Inflammatory macrophage (primary cell): ENCODE data around the gene PARP9.
"Not testable (repeated sequence)": the region's sequence is repeated elsewhere in the genome, so short reads cannot be mapped to it uniquely, and the experiment has no call there.

Experiments used
- DNase-seq, 2 donors: peaks; one replicate each; pipeline ENCODE4 v3.0.0-alpha.2; 2020 to 2022

The PARP9 gene

DNA sequence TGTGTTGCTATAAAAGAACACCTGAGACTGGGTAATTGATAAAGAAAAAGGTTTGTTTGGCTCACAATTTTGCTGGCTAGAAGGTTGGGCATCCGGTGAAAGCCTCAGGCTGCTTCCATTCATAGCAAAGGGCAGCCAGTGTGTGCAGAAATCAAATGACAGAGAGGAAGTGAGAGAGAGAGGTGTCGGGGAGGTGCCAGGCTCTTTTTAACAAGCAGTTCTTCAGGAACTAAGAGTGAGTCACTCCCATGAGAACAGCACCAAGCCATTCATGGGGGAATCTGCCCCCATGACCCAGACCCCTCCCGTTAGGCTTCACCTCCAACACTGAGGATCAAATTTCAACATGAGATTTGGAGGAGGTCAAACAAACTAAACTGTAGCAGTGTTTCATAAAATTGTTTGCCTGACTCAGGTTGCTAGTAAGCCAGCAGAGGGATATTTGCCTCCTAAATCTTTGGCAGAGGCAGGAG lies 8.9 kb upstream of the PARP9 start:
- peak; percentile 69 to 81 for DNase-seq

- no peak for DNase-seq
Measured at GRCh38 chr3:122568755-122569154, 4.7 kb upstream of the PARP9 start.

GRCh38 chr3:122568131-122568530 lies 4.0 kb upstream of the PARP9 start:
- DNase-seq, result not testable (repeated sequence)

GRCh38 chr3:122563717-122564025 lies 429 bp downstream of the PARP9 start:
- peak in 1 of 2 donors; percentile 31 for DNase-seq

GRCh38 chr3:122562923-122563716 lies 980 bp downstream of the PARP9 start:
- no peak for DNase-seq

- DNase-seq, result peak; percentile 65 to 68
Measured at GRCh38 chr3:122560680-122561079, 3.4 kb downstream of the PARP9 start.

DNA sequence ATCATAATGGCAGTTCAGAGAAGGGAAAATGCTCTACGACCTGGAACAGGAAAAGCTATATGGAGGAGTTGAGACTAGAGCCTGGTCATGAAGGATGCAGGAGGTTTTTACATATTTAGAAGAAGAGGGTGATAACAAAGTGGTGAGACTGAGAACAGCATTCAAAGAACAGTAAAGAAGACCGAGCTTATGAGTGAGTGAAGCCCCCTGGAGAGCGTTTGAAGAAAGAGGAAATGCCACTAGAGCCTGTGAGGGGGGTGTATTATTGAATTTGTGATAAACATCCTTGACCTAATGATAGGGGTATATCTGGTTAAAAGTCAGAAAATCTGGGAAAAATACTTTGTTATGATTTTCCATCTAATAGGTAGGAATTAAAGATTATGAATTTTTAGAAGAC lies 4.2 kb downstream of the PARP9 start:
- no peak for DNase-seq

- DNase-seq, result no peak
Measured at GRCh38 chr3:122558605-122559004, 5.5 kb downstream of the PARP9 start.

- no peak for DNase-seq
Measured at GRCh38 chr3:122557356-122557755, 6.7 kb downstream of the PARP9 start.

DNA sequence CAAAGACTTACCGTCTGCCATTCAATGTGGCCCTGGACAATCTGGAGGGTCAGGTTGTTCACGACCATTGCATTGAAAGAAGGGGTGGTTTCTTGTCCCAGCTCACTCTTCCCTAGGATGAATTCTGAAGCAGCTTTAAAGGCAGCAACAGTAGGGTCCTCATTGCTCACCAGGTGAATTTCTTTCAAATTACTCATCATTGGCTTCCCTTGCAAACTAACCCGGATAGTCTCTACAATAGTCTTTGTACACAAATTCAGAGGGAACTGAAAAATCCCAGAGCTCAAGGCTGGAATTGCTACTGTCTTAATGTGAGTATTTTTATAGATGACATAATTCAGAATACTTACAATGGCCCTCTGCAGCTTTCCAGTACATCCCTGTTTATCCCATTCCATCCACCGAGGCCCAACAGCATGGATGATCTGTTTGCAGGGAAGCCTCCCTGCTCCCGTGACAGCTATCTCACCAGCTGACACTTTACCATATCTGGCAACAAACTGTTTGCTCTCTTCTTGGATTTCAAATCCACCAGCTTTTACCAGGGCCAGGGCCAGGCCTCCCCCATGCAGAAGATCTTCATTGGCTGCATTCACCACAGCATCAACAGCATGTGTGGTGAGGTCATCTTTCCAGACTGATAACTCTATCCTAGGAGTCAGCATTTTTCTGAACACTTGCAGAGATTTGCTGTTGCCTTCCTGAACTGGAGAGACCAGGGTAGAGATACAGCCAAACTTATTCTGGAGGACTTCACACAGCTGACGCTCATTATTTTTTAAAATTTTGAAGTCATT lies 8.6 kb downstream of the PARP9 start:
- no peak for DNase-seq

- DNase-seq, result no peak
Measured at GRCh38 chr3:122553171-122553570, 10.9 kb downstream of the PARP9 start.

- no peak for DNase-seq
Measured at GRCh38 chr3:122548619-122549018, 15.5 kb downstream of the PARP9 start.

DNA sequence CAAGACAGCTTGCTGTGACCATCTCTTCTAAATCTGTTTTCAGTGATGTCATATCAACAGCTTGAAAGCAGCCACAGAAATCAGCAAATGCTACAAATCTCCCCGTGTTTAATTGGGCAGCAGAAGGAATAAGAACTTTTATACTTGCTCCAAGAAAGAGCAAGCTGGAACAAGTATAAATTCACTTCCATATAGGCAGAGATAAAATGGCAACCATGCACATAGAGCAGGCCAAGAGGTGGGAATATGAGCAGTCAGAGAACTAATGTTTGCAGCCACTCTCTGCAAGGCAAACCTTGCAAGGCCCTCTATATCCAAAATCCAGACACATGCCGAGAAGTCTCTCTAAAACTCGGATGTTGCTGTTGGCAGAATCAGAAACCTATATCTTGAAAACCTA lies 16.0 kb downstream of the PARP9 start:
- no peak for DNase-seq

DNA sequence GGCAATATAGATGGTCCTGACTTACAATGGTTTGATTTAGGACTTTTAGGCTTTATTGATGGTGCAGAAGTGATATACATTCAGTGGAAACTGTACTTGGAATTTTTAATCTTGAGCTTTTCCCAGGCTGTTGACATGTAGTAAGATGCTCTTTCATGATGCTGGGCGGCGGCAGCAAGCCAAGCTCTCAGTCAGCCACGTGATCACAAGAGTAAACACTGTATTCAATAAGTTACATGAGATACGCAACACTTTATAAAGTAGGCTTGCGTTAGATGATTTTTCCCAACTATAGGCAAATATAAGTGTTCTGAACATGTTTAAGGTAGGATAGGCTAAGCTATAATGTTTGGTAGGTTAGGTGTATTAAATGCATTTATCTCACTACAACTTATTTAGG lies 17.9 kb downstream of the PARP9 start:
- no peak for DNase-seq

DNA sequence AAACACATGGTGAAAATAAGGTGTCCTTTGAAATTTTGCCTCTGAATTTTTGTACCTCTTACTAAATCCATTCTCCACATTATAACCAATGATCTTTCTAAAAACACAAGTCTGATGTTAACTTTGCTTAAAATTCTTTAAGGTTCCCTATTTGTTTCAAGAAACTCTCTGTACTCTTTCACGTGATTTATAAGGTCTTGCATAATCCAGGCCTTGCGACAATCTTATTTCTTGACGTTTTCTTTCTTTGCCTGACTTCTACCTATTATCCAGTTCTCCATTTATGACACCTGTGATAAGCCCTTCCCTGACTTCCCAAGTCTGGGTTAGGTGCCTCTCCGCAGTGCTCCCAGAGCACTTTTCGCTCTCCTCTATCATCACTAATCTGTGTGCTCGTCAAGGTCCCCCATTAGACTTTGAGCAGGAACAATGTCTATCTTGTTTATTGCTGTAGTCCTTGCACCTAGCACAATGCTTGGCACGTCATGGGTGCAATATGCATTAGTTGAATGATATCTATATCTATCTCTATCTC lies 25.1 kb downstream of the PARP9 start:
- DNase-seq, result peak; percentile 48 to 81

DNA sequence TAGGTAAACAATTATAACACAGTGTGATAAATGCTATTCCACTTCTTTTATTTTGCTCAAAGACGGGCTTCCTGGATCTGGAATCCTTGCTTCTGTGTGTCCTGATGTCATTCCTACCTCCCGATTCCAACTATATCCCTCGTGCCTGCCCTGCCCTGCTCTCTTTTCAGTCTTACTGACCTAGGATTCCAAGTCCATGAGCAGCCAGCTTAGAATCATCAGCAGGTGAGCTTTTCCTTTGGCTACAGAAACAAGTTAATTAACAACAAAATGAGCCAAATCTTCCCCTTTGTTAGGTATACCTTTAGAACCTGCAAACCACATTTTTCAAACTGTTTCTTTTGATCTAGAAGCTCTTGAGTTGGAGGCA lies 27.5 kb downstream of the PARP9 start:
- DNase-seq, result no peak

DNA sequence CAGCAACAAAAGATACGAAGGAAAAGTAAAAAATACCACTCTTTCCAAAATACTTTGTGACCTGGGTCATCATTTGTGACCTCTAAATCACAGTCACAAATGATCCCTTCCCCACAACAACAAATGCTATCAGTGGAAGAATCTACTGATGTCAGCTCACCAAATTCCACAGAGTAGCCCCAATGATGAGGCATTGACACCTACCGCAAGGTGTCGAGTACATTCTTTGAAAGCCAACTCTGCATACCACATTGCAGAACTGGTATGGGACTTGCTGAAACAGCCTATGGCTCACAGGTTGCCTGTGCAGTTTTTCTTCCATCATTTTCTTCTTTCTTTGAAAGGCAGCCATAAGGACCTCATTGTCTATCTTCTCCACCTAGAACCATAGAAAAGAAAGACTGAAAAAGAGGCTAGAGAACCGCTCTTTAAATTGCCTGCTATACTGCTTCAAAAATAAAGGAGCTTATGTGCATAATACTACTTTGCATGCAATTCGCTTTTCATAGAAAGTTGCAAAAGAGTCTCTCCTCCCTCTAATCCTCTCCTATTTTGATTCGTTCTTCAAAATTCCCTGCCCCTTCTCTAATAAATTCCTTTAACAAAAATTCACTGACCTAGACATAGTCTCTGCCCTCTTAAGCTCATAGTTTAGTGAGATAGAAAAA lies 28.0 kb downstream of the PARP9 start:
- DNase-seq, result no peak

DNA sequence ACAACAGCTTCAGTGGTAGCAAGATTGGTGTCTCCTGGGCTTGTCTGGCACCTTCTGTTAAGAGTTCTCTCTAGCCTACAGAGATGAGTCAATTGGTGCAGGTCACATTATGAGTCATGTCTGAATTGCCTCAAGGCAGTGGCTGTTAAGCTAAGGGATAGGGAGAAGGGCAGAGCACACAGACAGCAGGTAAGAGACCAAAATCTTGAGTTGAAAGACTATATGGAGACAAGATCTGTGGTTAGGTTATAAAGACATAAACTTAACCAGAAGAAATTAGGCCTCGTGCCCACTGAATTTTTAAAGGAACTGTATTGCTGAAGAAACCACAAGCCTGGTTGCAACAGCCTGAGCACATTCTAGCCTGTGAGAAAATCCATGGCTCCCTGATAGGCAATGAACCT lies 30.2 kb downstream of the PARP9 start:
- DNase-seq, result peak; percentile 54

GRCh38 chr3:122533480-122533879 lies 30.6 kb downstream of the PARP9 start:
- DNase-seq, result no peak

- DNase-seq, result no peak
Measured at GRCh38 chr3:122530164-122530563, 33.9 kb downstream of the PARP9 start.

DNA sequence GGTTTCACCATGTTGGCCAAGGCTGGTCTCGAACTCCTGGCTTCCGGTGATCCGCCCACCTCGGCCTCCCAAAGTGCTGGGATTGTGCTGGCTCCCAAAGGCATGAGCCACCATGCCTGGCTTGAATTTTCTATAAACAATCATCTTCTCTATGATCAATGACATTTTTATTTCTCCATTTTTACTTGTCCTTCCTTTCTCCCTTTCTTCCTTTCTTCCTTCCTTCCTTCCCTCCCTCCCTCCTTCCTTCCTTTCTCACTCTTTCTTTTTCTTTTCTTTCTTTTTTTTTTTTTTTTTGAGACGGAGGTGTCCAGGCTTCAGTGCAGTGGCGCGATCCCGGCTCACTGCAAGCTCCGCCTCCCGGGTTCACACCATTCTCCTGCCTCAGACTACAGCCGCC lies 40.8 kb downstream of the PARP9 start:
- DNase-seq, result no peak

DNA sequence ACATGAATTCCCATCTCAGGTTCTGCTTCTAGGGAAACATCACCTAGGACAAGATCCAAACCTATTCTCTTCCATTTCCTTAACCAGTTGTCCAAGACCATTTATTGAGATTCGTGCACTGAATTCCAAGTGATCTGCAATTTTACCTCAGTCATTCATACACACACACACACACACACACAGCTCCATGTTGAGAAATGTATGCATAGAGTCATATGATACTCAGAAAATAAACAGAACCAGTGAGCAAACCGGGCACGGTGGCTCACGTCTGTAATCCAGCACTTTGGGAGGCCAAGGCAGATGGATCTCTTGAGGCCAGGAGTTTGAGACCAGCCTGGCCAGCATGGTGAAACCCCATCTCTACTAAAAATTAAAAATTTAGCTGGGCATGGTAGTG lies 43.2 kb downstream of the PARP9 start:
- no peak for DNase-seq

GRCh38 chr3:122519693-122520092 lies 44.4 kb downstream of the PARP9 start:
- DNase-seq, result no peak
